ENCODE results near the gene CGB2.
"Not testable (repeated sequence)": the region's sequence is repeated elsewhere in the genome, so short reads cannot be mapped to it uniquely, and the experiment has no call there.

Gene CGB2

DNA sequence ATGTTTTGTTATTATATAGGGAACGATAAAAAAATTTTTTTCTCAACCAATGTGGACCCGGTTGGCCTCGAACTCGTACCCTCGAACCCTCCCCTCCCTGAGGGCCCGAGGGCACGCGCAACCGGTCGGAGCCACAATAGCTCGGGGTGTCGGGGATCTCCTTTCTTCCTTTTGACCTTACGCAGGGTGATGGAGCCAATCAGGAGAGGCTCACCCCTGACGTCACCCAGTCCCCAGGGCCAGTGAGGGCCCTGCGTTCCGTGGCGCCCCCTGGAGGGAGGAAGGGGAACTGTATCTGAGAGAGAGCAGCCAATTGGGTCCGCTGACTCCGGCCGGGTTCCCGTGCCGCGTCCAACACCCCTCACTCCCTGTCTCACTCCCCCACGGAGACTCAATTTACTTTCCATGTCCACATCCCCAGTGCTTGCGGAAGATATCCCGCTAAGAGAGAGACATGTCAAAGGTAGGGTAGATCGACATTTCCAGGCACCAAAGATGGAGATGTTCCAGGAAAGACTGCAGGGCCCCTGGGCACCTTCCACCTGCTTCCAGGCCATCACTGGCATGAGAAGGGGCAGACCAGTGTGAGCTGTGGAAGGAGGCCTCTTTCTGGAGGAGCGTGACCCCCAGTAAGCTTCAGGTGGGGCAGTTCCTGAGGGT lies at the start of gene CGB2:
CGB2 (plus strand) TSS at position 249 of the 660 bp plus-strand sequence; CDS start at position 455, 206 bp downstream.
- DNase-seq, result not testable (repeated sequence)

DNA sequence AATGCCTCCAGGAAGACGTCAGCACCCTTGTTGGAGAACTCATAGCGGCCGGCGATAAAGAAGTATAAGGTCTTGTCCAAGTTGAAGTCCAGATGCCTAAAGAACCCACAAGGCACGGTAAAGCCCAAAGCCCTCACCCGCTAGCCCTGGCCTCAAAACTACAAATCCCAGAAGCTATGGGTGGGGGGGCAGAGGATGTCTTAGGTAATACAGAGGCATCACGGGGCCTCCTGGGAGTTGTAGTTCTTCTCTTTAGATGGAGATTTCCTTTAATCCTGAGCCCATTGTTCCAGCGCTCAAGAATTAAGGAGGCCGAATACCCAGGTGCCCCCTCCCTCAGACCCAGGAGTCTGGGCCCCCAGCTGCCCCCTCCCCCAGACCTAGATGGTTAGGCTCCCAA lies 49.4 kb upstream of the CGB2 start:
- no peak for DNase-seq

DNA sequence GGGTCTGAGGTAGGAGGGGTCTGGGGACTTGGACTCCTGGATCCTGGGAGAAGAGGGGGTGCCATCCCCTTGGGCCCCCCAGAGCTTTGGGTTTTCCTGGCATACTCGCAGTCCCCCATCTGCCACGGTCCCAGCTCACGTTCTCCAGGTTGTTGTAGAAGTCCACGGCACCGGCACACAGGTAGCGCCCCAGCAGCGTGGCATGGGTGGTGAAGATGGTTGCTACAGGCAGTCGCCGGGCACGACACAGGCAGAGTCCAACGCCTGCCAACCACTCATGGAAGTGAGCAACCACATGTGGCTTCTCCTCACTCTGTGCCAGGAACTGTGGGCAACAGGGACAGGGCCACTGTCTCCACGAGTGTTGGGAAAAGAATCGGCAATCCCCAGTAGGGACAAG lies 46.0 kb upstream of the CGB2 start:
- DNase-seq, result no peak

GRCh38 chr19:48986211-48986610 lies 45.5 kb upstream of the CGB2 start:
- DNase-seq, result no peak

GRCh38 chr19:48987323-48987722 lies 44.4 kb upstream of the CGB2 start:
- no peak for DNase-seq

GRCh38 chr19:48988286-48988685 lies 43.4 kb upstream of the CGB2 start:
- DNase-seq, result no peak

GRCh38 chr19:48988860-48989259 lies 42.8 kb upstream of the CGB2 start:
- no peak for DNase-seq

- no peak for DNase-seq
These were observed 41.9 kb upstream of the CGB2 start for GRCh38 chr19:48989701-48990291.

- DNase-seq, result no peak
These were observed 41.3 kb upstream of the CGB2 start for GRCh38 chr19:48990400-48990799.

GRCh38 chr19:48991011-48991609 lies 40.6 kb upstream of the CGB2 start:
- DNase-seq, result no peak

- no peak for DNase-seq
These were observed 39.7 kb upstream of the CGB2 start for GRCh38 chr19:48991873-48992580.

- DNase-seq, result no peak
These were observed 39.0 kb upstream of the CGB2 start for GRCh38 chr19:48992581-48993174.

DNA sequence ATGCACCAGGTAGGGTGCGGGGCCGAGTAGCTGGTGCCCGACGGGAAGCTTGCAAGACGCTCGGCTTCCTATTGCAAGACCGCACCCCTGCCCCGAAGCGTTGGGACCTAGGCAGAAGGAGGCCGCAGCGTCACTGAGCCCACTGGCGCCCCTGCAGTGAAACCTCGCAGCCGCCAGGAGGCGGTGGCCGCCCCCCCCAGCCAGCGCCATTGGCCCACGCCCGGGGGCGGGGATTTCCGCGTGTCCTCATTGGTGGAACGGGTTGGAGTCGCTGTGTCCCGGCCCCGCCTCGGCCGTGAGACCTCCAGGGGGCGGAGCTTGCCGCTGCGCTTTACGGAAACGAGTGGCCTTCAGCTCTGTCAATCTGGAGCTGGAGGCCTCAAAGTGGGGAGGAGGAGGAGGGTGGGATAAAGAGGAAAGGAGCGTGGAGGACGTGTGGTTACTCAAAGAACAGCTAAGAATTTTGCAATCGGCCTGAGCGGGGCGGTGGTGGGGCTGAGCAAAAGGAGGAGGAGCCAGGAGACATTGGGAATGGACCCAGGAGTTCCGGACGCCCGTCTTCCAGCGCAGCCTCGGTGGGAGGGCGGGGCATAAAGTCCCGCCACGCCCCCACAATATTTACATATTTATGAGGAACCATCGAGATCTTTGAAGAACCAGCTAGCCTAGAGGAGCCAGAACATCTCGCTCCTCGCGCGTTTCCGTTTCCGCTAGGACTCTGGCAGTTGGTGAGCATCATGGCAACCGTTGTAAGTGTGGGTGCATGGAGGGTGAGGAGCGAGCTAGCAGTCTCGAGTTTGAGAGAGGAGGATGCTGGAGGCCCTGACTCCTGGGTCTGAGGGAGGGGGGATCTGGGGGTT lies 38.3 kb upstream of the CGB2 start, which contains the start of the genes GYS1 and RUVBL2:
GYS1 (minus strand) TSS at position 135 of the 860 bp plus-strand sequence. CDS start 197 bp downstream, outside the sequence.
RUVBL2 (plus strand) TSS at position 713 of the 860 bp plus-strand sequence; CDS start at position 738, 25 bp downstream.
- DNase-seq, result peak; percentile 80

GRCh38 chr19:48994035-48994386 lies 37.7 kb upstream of the CGB2 start:
- no peak for DNase-seq

GRCh38 chr19:48997972-48998371 lies 33.7 kb upstream of the CGB2 start:
- DNase-seq, result no peak

- DNase-seq, result no peak
These were observed 32.0 kb upstream of the CGB2 start for GRCh38 chr19:48999481-49000325.

GRCh38 chr19:49004133-49004532 lies 27.6 kb upstream of the CGB2 start:
- DNase-seq, result no peak

- DNase-seq, result no peak
These were observed 26.6 kb upstream of the CGB2 start for GRCh38 chr19:49004964-49005614.

GRCh38 chr19:49006905-49007304 lies 24.8 kb upstream of the CGB2 start:
- no peak for DNase-seq

DNA sequence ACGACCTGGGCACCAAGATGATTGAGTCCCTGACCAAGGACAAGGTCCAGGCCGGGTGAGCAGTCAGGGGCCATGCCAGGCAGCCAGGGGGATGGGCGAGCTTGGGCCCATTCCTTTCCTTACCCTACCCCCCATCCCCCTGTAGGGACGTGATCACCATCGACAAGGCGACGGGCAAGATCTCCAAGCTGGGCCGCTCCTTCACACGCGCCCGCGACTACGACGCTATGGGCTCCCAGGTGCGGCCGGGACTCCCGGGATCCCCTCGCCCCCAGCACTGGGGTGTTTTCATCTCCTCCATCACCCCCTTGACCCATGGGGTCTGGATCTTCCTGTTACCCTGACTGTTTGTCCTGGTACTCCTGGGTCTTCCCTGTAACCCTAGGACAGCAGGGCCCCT lies 21.9 kb upstream of the CGB2 start:
- DNase-seq, result no peak

DNA sequence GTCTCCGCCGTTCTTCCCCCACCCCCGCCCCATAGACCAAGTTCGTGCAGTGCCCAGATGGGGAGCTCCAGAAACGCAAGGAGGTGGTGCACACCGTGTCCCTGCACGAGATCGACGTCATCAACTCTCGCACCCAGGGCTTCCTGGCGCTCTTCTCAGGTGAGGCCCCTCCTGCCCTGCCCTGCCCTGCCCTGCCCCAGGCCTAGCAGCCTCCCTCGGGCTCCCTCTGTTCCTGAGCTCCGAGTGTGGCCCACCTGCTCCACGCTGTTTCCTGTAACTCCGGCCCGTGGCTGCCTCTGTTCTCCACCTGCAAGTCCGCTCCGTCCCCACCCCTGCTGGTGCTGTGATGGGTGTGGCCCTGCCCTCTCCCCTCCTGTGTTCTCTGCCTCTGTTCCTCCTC lies 21.2 kb upstream of the CGB2 start:
- DNase-seq, result no peak

All from 8988T (cell line).